AG09309 (cell line): Measurements from ENCODE around the gene ECEL1.

Experiments
- DNase-seq: peaks from one replicate; pipeline ENCODE4 v3.0.0-alpha.2; 2010; ENCODE audit warnings: low read depth
- H3K4me3 ChIP-seq: 2 replicates; pipeline ENCODE4 v1.5.1; 2011; ENCODE audit warnings: mild to moderate bottlenecking, low read depth, low read length, moderate library complexity; ENCODE audit not compliant: control insufficient read depth
- CTCF ChIP-seq: IDR thresholded peaks from 2 replicates; pipeline ENCODE4 v1.5.1; 2011; ENCODE audit warnings: mild to moderate bottlenecking, low read depth, low read length, inconsistent platforms; ENCODE audit not compliant: insufficient read depth, control insufficient read depth; ENCODE audit errors: missing control alignments

ECEL1 gene

DNA sequence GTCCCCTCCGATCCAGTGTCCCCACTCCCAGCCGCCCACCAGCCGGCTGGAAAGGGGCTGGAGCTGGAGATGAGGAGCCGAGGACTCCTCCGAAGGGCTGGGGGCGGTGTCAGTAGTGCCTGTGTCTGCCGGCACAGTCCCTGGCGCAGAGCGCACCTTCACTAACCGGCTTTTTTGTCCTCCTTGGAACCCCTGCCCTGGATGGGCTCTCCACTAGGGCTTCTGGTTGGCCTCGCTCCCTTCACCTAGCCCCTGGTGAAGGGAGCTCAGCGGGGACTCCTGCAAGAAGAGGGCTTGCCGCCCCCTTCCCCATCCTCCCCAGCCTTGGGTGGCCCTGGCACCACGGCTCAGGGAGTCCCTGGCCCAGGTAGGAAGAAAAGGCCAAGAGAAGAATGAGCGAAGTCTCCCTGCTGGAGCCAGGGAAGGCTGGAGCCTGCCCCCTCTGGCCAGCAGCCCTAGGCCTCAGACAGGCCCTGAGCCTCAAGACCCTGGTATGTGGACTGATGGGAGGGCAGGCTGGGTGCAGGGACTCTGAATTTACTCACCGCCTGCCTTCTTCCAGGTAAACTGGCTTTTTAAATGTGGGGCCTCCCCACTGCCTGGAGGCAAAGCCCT lies 570 bp upstream of the ECEL1 start:
- no peak overlapping the region for H3K4me3 ChIP-seq
- no peak for TF ChIP-seq CTCF
- DNase-seq = no peak

DNA sequence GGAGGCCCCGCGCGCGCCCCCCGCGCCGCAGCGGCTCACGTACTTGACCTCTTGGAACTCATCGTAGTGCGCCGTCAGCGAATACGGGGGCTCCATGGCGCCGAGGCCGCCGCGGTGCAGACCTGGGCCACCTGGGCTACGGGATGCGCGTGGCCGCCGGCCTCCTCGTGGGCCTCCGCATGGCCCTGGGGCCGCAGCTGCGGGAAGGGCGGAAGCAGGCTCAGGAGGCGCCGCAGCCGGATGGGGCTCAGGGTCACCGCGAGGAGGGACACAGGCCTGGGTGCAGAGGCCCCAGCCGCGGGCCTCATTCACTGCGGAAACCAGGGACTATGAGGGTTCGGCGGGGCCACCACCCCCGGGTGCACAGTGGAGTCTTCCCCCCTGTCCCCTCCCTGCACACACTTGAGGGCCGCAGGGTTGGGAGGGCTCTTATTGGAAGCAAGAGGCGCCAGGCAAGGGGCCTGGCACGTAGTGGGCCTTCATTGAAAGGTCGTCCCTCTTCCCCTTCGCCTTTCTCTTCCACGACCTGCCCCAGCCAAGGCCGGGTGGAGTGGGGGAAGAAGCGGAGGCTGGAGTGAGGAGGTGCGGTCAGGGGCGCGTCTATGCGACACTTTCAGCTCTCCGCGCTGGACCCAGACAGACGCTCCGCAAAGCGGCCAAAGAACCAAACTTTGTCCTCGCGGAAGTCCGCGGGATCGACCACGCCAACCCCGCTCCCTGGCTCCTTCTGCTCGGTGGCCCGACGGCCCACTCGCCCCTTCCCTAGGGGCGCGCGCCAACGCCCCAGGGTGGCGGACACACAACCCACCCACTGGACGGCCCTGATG lies 863 bp downstream of the ECEL1 start:
- DNase-seq = no peak
- no peak for TF ChIP-seq CTCF
- no peak overlapping the region for H3K4me3 ChIP-seq

GRCh38 chr2:232485757-232486557 lies 1.7 kb downstream of the ECEL1 start:
- no peak for DNase-seq
- no peak for TF ChIP-seq CTCF
- H3K4me3 ChIP-seq = no peak overlapping the region

DNA sequence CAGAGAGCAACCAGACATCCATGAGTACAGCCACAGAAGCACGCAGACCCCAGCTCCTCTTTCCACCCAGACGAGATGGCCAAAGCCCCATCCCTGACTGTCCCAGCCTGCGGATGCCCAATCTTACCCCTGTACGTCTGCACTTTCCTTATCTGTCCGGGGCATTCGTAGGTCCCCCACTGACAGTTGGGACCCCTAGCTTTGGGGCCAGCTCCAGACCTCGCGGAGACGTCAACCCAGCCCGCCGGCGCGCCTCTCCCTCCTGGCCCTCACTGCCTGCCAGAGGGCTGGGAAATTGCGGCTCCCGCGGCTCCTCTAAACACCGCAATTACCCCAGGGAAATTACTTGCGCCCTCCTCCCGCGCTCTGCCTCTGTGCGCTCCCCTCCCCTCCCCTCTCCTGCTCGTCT lies 2.3 kb downstream of the ECEL1 start:
- DNase-seq = no peak
- H3K4me3 ChIP-seq = no peak overlapping the region

GRCh38 chr2:232484628-232485347 lies 2.8 kb downstream of the ECEL1 start:
- no peak overlapping the region for H3K4me3 ChIP-seq
- TF ChIP-seq CTCF = no peak
- DNase-seq = no peak

More for the DNA sequence above, 2.3 kb downstream of the ECEL1 start:
- no peak for TF ChIP-seq CTCF

- DNase-seq = no peak
- H3K4me3 ChIP-seq = no peak overlapping the region
- TF ChIP-seq CTCF = no peak
Observed at GRCh38 chr2:232483923-232484627, 3.6 kb downstream of the ECEL1 start.
